KMS-11 (cell line): Measurements from ENCODE around the gene TESPA1.

Experiments used
- H2AFZ ChIP-seq: fragments of 200-600 bp; sonication (generic); 2 replicates; pipeline ENCODE4 v1.6.1; 2016; ENCODE audit warnings: antibody characterized with exemption, mixed run types, low read depth
- H3K27ac ChIP-seq: fragments of 200-600 bp; sonication (generic); 2 replicates; pipeline ENCODE4 v1.6.1; 2016; ENCODE audit warnings: mild to moderate bottlenecking, mixed run types
- H3K27me3 ChIP-seq: fragments of 200-600 bp; sonication (generic); 2 replicates; pipeline ENCODE4 v1.6.1; 2017; ENCODE audit warnings: mild to moderate bottlenecking, low read depth, mixed run types, moderate library complexity; ENCODE audit not compliant: insufficient read depth
- H3K36me3 ChIP-seq: fragments of 200-600 bp; sonication (generic); 2 replicates; pipeline ENCODE4 v1.6.1; 2017; ENCODE audit warnings: mild to moderate bottlenecking, mixed run types; ENCODE audit not compliant: insufficient read depth
- H3K4me1 ChIP-seq: fragments of 200-600 bp; sonication (generic); 2 replicates; pipeline ENCODE4 v1.6.1; 2016; ENCODE audit warnings: mild to moderate bottlenecking, low read depth, mixed run types; ENCODE audit not compliant: poor library complexity, severe bottlenecking
- H3K4me2 ChIP-seq: fragments of 200-600 bp; sonication (generic); 2 replicates; pipeline ENCODE4 v1.7.0; 2016; ENCODE audit warnings: mild to moderate bottlenecking, mixed run types
- H3K4me3 ChIP-seq: fragments of 200-600 bp; sonication (generic); IDR thresholded peaks from 2 replicates; pipeline ENCODE4 v1.6.1; 2017; ENCODE audit warnings: low read depth, low read length, mixed read lengths; ENCODE audit not compliant: insufficient read depth
- H3K79me2 ChIP-seq: fragments of 200-600 bp; sonication (generic); 2 replicates; pipeline ENCODE4 v1.6.1; 2016; ENCODE audit warnings: low read depth, mixed run types; ENCODE audit not compliant: insufficient read depth
- H3K9ac ChIP-seq: fragments of 200-600 bp; sonication (generic); 2 replicates; pipeline ENCODE4 v1.6.1; 2016; ENCODE audit warnings: mild to moderate bottlenecking, mixed run types
- H4K20me1 ChIP-seq: fragments of 200-600 bp; sonication (generic); 2 replicates; pipeline ENCODE4 v1.6.1; 2016; ENCODE audit warnings: mild to moderate bottlenecking, mixed run types; ENCODE audit not compliant: insufficient read depth
- TF ChIP-seq, protein P1 (sequence below): fragments of 200-600 bp; sonication (generic); conservative IDR thresholded peaks from 2 replicates; pipeline ENCODE4 v1.6.1; 2017; ENCODE audit warnings: low read depth, mild to moderate bottlenecking, antibody characterized with exemption, low read length, moderate library complexity, mixed read lengths

Gene TESPA1

DNA sequence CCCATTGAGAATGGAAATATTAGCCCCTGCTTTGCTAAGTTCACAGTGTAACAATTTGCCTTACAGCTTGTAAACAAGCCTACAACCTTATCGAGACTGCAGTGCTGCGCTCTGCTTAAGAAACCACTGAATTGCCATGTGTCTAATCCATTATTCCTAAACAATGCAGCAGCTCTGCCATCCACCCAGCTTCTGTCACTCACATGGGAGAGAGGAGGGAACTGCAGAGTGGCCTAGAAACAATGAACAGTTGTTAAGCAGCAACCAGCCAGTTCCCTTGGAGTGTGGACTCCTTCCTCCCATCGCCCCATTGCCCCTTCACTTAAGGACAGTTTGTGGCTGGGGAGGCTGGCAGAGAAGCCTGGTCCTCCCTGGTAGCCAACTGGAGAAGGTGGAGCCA is 42.9 kb downstream of the TESPA1 start:
- H3K4me2 ChIP-seq: no peak overlapping the region
- no peak overlapping the region for H3K4me3 ChIP-seq
- H3K27ac ChIP-seq: no peak overlapping the region
- H3K9ac ChIP-seq: no peak overlapping the region
- no peaks in the 10 kb centered on the region for H3K79me2 ChIP-seq
- no peak overlapping the region for H2AFZ ChIP-seq
- TF ChIP-seq, protein P1, sequence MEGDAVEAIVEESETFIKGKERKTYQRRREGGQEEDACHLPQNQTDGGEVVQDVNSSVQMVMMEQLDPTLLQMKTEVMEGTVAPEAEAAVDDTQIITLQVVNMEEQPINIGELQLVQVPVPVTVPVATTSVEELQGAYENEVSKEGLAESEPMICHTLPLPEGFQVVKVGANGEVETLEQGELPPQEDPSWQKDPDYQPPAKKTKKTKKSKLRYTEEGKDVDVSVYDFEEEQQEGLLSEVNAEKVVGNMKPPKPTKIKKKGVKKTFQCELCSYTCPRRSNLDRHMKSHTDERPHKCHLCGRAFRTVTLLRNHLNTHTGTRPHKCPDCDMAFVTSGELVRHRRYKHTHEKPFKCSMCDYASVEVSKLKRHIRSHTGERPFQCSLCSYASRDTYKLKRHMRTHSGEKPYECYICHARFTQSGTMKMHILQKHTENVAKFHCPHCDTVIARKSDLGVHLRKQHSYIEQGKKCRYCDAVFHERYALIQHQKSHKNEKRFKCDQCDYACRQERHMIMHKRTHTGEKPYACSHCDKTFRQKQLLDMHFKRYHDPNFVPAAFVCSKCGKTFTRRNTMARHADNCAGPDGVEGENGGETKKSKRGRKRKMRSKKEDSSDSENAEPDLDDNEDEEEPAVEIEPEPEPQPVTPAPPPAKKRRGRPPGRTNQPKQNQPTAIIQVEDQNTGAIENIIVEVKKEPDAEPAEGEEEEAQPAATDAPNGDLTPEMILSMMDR: no peak
- H3K27me3 ChIP-seq: no peaks in the 10 kb centered on the region
- no peaks in the 10 kb centered on the region for H4K20me1 ChIP-seq
- no peaks in the 10 kb centered on the region for H3K36me3 ChIP-seq
- H3K4me1 ChIP-seq: no peaks in the 10 kb centered on the region

DNA sequence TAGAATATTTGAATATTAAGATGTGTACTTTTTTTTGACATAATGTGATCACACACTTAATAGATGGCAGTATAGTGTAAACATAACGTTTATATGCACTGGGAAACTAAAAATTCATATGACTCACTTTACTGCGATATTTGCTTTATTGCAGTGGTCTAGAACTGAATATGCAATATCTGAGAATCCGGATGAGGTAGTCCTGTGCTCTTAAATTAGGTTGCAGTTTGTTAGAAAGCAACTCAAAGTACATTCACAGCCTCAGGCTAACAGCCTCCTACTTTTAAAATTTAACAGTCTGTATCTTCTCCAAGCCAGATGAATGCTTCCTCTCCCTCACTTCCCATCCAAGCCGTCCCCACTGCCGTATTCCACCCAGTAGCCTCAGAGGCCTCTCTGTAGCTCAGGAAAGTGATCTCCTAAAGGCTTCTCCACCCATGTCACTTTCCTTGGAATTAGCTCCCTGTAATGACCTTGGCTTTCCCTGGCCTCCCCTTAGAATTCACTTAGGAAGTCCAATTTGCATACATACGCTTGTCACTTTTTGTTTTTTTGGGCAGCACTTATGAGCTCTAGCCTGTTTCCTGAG is 43.7 kb downstream of the TESPA1 start:
- H3K9ac ChIP-seq: no peak overlapping the region

DNA sequence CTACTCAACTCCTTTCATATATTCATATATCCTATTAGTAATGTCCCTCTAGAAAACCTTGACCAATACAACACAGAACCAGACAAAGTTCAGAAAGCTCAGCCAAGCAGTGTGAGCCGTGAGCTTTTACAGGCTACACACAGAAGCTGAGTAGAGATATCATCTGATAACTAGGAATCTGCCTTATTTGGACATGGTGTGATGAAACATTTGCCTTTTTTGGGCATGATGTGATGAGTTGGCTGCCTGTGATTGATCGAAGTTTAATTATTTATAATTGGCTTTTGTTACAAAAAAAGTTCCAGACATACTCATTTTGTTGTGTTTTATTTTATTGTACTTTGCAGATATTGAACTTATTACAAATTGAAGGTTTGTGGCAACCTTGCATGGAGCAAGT is 46.6 kb downstream of the TESPA1 start:
- Histone ChIP-seq H3K79me2 (no peaks in the 10 kb centered on the region), H3K4me3 (no peak overlapping the region), H3K4me2 (no peak overlapping the region), H2AFZ (no peak overlapping the region), H3K9ac (no peak overlapping the region), H3K27ac (no peak overlapping the region), H3K4me1 (no peaks in the 10 kb centered on the region), H4K20me1 (no peaks in the 10 kb centered on the region), H3K27me3 (no peaks in the 10 kb centered on the region), H3K36me3 (no peaks in the 10 kb centered on the region)
- TF ChIP-seq, protein P1: no peak

More for the DNA sequence above, 43.7 kb downstream of the TESPA1 start:
- Histone ChIP-seq H3K4me3 (no peak overlapping the region), H2AFZ (no peak overlapping the region), H3K4me2 (no peak overlapping the region), H3K36me3 (no peaks in the 10 kb centered on the region), H3K4me1 (no peaks in the 10 kb centered on the region), H4K20me1 (no peaks in the 10 kb centered on the region), H3K27ac (no peak overlapping the region), H3K27me3 (no peaks in the 10 kb centered on the region), H3K79me2 (no peaks in the 10 kb centered on the region)
- TF ChIP-seq, protein P1: no peak

DNA sequence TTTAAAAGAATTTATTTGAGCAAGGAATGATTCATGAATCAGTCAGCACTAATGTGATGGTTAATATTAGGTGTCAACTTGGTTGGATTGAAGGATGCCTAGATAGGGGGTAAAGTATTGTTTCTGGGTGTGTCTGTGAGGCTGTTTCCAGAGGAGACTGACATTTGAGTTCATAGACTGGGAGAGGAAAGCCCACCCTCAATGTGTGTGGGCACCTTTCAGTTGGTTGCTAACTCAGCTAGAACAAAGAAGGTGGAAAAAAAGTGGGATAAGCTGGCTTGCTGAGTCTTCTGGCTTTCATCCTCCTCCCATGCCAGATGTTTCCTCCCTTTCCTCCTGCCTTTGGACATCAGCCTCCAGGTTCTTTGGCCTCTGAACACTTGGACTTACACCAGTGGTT is 47.2 kb downstream of the TESPA1 start:
- Histone ChIP-seq H3K27me3 (no peaks in the 10 kb centered on the region), H3K4me3 (no peak overlapping the region), H3K9ac (no peak overlapping the region), H3K79me2 (no peaks in the 10 kb centered on the region), H3K4me1 (no peaks in the 10 kb centered on the region), H4K20me1 (no peaks in the 10 kb centered on the region), H3K27ac (no peak overlapping the region), H2AFZ (no peak overlapping the region), H3K36me3 (no peaks in the 10 kb centered on the region), H3K4me2 (no peak overlapping the region)
- TF ChIP-seq, protein P1: no peak
